ENCODE data around the gene RASAL1. TPM values are rescaled to one million over a fixed set of nuclear protein-coding genes. Genes with fewer than 3 reads are reported as not detected.

Gene RASAL1
- total and polyA plus RNA-seq, 2 donors (not counting 1 experiment from before 2014, with no cell fraction given): not detected

DNA sequence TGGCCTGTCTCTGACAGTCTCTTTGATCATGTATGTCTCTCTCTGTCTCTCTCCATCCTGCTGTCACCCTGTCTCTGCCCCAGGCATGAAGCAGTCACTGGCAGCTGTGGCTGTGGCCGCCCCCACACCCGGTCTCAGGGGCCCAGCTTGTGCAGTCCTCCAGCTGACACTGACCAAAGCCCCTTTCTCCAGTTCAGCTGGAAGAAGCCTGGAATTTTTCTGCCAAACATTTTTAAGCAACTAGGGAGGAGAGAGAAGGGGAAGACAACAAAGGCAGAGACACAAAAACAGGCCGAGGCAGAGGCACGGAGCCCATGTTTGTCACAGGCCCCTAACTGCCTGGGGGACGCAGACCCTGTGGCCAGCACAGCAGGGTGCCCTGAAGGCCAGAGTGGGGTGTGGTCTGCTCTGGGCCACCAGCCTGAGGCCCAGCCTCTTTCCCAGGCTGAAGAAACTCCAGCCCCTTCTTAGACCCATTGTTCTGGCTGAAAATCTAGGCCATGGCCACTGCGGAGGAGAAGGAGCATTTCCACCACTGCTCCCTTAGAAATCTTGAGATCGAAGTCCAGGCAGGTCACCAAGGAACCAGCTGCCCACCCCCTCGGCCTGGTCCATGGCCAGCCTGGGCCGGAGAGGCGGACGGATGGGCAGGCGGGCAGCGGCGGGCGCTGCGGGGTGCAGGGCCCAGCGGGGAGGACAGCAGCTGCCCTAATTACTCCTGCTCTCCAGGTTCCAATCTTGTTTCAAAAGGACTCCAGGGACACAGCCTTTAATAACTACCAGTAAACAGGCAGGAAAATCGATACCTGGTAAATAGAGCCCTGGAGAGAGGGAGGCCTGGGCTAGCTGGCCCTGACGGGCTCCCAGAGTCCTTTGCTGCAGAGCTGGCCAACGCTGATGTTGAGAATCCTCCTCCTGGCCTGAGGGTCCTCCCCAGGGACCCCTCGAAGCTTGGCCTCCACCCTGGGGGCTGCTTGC is 64.1 kb downstream of the RASAL1 start:
- Histone ChIP-seq H3K79me2 (ENCODE audit: control insufficient read depth, insufficient read depth, low read length) (no peaks in the 10 kb centered on the region), H3K27me3 (ENCODE audit: control insufficient read depth, insufficient read depth, low read length) (no peaks in the 10 kb centered on the region), H3K4me1 (ENCODE audit: control insufficient read depth, extremely low read depth, insufficient read depth, low read length) (no peaks in the 10 kb centered on the region), H3K36me3 (ENCODE audit: control insufficient read depth, insufficient read depth, low read length) (no peaks in the 10 kb centered on the region), H3K27ac (ENCODE audit: insufficient read depth, low read length) (no peak overlapping the region), H2AFZ (ENCODE audit: low read length) (no peak overlapping the region), H3K9ac (ENCODE audit: insufficient read depth, low read length) (no peak overlapping the region), H3K9me3 (ENCODE audit: control insufficient read depth, insufficient read depth, low read depth, low read length) (no peaks in the 10 kb centered on the region), H4K20me1 (ENCODE audit: control insufficient read depth, extremely low read depth, insufficient read depth, low read length) (no peaks in the 10 kb centered on the region), H3K4me3 (replicated peaks in 1 of 4; ENCODE audit: control extremely low read depth in 1 of 4, insufficient read depth in 1 of 4, low read depth in 3 of 4, low read length in 4 of 4) (no peak overlapping the region), H3K4me2 (ENCODE audit: extremely low read depth, insufficient read depth, low read length) (no peak overlapping the region)
- no peak for DNase-seq (ENCODE audit: low read depth in 2 of 2)
- TF ChIP-seq EZH2 (IDR thresholded peaks at IDR 0.05; ENCODE audit: low read length, missing control alignments): no peak
- TF ChIP-seq, protein P1, sequence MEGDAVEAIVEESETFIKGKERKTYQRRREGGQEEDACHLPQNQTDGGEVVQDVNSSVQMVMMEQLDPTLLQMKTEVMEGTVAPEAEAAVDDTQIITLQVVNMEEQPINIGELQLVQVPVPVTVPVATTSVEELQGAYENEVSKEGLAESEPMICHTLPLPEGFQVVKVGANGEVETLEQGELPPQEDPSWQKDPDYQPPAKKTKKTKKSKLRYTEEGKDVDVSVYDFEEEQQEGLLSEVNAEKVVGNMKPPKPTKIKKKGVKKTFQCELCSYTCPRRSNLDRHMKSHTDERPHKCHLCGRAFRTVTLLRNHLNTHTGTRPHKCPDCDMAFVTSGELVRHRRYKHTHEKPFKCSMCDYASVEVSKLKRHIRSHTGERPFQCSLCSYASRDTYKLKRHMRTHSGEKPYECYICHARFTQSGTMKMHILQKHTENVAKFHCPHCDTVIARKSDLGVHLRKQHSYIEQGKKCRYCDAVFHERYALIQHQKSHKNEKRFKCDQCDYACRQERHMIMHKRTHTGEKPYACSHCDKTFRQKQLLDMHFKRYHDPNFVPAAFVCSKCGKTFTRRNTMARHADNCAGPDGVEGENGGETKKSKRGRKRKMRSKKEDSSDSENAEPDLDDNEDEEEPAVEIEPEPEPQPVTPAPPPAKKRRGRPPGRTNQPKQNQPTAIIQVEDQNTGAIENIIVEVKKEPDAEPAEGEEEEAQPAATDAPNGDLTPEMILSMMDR (conservative IDR thresholded peaks at IDR 0.05 in 1 of 2, IDR thresholded peaks at IDR 0.05 in 1 of 2; ENCODE audit: low read depth in 1 of 2, low read length in 2 of 2): no peak

DNA sequence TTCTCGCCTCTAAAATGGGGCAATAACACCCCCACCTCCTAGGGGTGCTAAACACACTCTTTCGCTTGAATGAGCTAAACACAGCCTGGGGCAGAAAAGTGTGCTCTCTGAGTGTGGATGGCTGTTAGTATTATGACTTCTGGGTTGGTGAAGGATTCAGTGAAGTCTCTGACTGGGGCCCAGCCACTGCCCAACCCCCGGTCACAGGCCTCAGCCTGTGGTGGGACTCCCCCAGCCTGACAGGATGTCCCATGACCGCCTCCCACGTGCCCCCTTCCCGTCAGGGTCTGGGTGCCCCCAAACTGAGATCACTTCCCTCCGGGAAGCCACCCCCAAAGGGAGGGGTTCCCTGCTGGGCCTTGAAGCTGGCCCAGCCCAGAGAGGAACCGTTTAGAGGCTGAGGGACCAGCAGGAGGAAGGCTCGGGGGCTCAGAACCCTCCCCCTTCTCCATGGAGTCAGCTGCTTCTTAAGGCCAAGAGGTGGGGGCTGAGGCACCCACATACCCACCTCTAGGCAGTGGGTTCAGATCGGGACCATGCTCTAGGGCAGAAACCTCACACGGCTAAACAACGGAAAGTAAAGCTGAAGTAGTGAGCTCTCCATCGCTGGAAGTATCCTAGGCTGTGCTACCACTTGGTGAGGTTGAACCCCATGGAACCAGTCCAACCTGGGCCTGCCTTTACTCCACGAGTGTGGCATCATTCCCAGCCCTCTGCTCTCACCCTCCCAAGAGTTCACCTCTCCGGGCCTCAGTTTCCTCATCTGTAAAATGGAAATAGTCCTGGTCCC is 65.2 kb downstream of the RASAL1 start:
- H3K4me1 ChIP-seq (ENCODE audit: control insufficient read depth, extremely low read depth, insufficient read depth, low read length): no peaks in the 10 kb centered on the region
- no peak overlapping the region for H2AFZ ChIP-seq (ENCODE audit: low read length)
- H3K4me3 ChIP-seq (replicated peaks in 1 of 4; ENCODE audit: control extremely low read depth in 1 of 4, insufficient read depth in 1 of 4, low read depth in 3 of 4, low read length in 4 of 4): no peak overlapping the region
- no peaks in the 10 kb centered on the region for H3K36me3 ChIP-seq (ENCODE audit: control insufficient read depth, insufficient read depth, low read length)
- H3K79me2 ChIP-seq (ENCODE audit: control insufficient read depth, insufficient read depth, low read length): no peaks in the 10 kb centered on the region
- no peak overlapping the region for H3K4me2 ChIP-seq (ENCODE audit: extremely low read depth, insufficient read depth, low read length)
- no peak for DNase-seq (ENCODE audit: low read depth in 2 of 2)
- H3K27ac ChIP-seq (ENCODE audit: insufficient read depth, low read length): no peak overlapping the region
- H3K27me3 ChIP-seq (ENCODE audit: control insufficient read depth, insufficient read depth, low read length): no peaks in the 10 kb centered on the region
- H3K9me3 ChIP-seq (ENCODE audit: control insufficient read depth, insufficient read depth, low read depth, low read length): no peaks in the 10 kb centered on the region
- no peaks in the 10 kb centered on the region for H4K20me1 ChIP-seq (ENCODE audit: control insufficient read depth, extremely low read depth, insufficient read depth, low read length)
- no peak for TF ChIP-seq EZH2 (IDR thresholded peaks at IDR 0.05; ENCODE audit: low read length, missing control alignments)
- TF ChIP-seq, protein P1 (conservative IDR thresholded peaks at IDR 0.05 in 1 of 2, IDR thresholded peaks at IDR 0.05 in 1 of 2; ENCODE audit: low read depth in 1 of 2, low read length in 2 of 2): no peak
- no peak overlapping the region for H3K9ac ChIP-seq (ENCODE audit: insufficient read depth, low read length)

DNA sequence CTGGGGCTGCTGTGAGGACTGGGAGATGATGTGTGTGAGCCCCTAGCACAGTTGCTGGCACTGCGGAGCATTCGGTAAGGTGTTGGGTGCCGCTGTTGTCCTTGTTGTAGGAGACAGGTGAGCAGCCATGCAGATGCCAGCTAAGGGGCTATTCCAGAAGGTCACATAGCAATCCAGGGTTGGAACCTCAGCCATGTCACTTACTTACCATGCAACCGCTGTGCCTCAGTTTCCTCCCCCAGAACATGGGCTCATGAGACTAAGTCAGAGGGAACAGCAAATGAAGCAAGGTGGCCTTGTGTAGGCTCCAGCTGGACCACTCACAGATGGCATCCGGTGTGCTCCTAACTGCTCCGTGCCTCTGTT is 65.8 kb downstream of the RASAL1 start:
- H3K27me3 ChIP-seq (ENCODE audit: control insufficient read depth, insufficient read depth, low read length): no peaks in the 10 kb centered on the region
- H3K4me3 ChIP-seq (replicated peaks in 1 of 4; ENCODE audit: control extremely low read depth in 1 of 4, insufficient read depth in 1 of 4, low read depth in 3 of 4, low read length in 4 of 4): no peak overlapping the region
- H2AFZ ChIP-seq (ENCODE audit: low read length): no peak overlapping the region
- DNase-seq (ENCODE audit: low read depth in 2 of 2): no peak
- no peaks in the 10 kb centered on the region for H3K9me3 ChIP-seq (ENCODE audit: control insufficient read depth, insufficient read depth, low read depth, low read length)
- H3K4me2 ChIP-seq (ENCODE audit: extremely low read depth, insufficient read depth, low read length): no peak overlapping the region
- no peaks in the 10 kb centered on the region for H3K79me2 ChIP-seq (ENCODE audit: control insufficient read depth, insufficient read depth, low read length)
- no peak overlapping the region for H3K27ac ChIP-seq (ENCODE audit: insufficient read depth, low read length)
- H4K20me1 ChIP-seq (ENCODE audit: control insufficient read depth, extremely low read depth, insufficient read depth, low read length): no peaks in the 10 kb centered on the region
- H3K4me1 ChIP-seq (ENCODE audit: control insufficient read depth, extremely low read depth, insufficient read depth, low read length): no peaks in the 10 kb centered on the region
- no peak overlapping the region for H3K9ac ChIP-seq (ENCODE audit: insufficient read depth, low read length)
- no peak for TF ChIP-seq EZH2 (IDR thresholded peaks at IDR 0.05; ENCODE audit: low read length, missing control alignments)
- TF ChIP-seq, protein P1 (conservative IDR thresholded peaks at IDR 0.05 in 1 of 2, IDR thresholded peaks at IDR 0.05 in 1 of 2; ENCODE audit: low read depth in 1 of 2, low read length in 2 of 2): no peak
- H3K36me3 ChIP-seq (ENCODE audit: control insufficient read depth, insufficient read depth, low read length): no peaks in the 10 kb centered on the region

All from fibroblast of lung (primary cell).